ENCODE measurements around the gene PNLIP. TPM values are rescaled to one million over a fixed set of nuclear protein-coding genes. Genes with fewer than 3 reads are reported as not detected.

PNLIP gene
- polyA plus RNA-seq, 1 of the 3 experiments (the other 2 are of a cell fraction) = not detected

DNA sequence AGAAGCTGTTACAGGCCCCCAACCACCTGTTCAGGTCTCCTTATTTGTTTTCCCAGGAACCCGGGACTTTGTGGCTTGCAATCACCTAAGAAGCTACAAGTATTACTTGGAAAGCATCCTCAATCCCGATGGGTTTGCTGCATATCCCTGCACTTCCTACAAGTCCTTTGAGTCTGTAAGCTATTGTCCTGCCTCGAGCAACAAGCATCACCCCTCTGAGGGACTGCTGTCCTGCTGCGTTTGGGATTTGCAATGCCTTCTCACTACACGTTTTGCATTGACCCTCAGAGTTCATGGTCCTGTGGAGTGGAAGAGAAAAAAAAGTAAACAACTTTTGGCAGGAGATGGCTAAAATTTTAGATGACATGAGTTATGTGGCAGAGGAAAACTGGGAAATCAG is 54.3 kb downstream of the PNLIP start (continued):
- TF ChIP-seq CTCF (IDR thresholded peaks at IDR 0.05) = no peak

DNA sequence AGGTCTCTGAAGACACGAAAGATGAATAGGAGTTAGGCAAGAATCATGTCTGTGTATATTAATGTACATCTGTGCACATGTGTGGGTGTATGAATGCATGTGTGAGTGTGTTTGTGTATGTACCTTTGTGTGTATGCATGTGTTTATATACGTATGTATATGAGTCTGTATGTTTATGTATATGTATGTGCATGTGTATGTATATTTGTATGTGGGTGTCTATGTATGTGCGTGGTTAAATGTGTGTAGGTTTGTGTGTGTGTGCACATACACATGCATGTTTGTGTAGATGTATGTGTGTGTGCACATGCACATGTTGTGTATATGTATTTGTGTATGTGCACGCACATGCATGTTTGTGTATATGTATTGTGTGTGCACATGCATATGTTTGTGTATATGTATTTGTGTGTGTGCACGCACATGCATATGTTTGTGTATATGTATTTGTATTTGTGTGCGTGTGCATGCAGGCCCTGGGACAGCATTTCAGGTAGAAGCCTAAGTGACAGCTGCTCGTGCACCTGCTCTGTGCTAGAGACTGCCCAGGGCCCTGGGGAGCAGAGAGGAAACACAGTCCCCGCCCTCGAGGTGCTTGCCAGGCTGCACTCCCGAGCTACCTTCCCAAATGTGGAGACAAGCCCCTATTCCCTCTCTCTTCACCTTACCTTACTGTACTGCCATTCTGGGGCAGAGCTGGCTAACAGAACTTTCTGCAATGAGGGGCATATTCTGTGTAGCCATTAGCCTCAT is 57.1 kb downstream of the PNLIP start:
- Histone ChIP-seq H3F3A (replicated peaks; ENCODE audit: insufficient read depth) (no peaks in the 10 kb centered on the region), H4K20me1 (ENCODE audit: insufficient read depth) (no peaks in the 10 kb centered on the region), H3K4me1 (ENCODE audit: control insufficient read depth in 1 of 2, insufficient read depth in 2 of 2, low read depth in 1 of 2, low read length in 1 of 2) (no peaks in the 10 kb centered on the region), H3K79me2 (ENCODE audit: insufficient read depth) (no peaks in the 10 kb centered on the region), H3K36me3 (replicated peaks in 1 of 2; ENCODE audit: control insufficient read depth in 1 of 2, insufficient read depth in 2 of 2, low read length in 1 of 2) (no peaks in the 10 kb centered on the region), H3K9ac (no peak overlapping the region), H3K4me2 (no peak overlapping the region), H2AFZ (ENCODE audit: low read depth) (no peak overlapping the region), H3K27ac (ENCODE audit: low read depth in 2 of 2, low read length in 1 of 2) (no peak overlapping the region), H3K9me2 (no peaks in the 10 kb centered on the region), H3K27me3 (ENCODE audit: insufficient read depth) (no peaks in the 10 kb centered on the region), H3K4me3 (ENCODE audit: low read depth in 2 of 2, low read length in 1 of 2) (no peak overlapping the region), H3K9me3 (no peaks in the 10 kb centered on the region)
- TF ChIP-seq FOSL2 (IDR thresholded peaks at IDR 0.05; ENCODE audit: borderline replicate concordance, low read depth) (no peak), CHD2 (IDR thresholded peaks at IDR 0.05; ENCODE audit: low read length, partially characterized antibody) (no peak), USF2 (IDR thresholded peaks at IDR 0.05; ENCODE audit: borderline replicate concordance, low read depth, low read length) (no peak), TCF12 (IDR thresholded peaks at IDR 0.05) (no peak), MAX (IDR thresholded peaks at IDR 0.05; ENCODE audit: low read depth) (no peak), NRF1 (IDR thresholded peaks at IDR 0.05; ENCODE audit: low read depth, low read length) (no peak), TAF1 (IDR thresholded peaks at IDR 0.05; ENCODE audit: borderline replicate concordance, low read depth, low read length) (no peak), RCOR1 (IDR thresholded peaks at IDR 0.05; ENCODE audit: low read length) (no peak), POLR2AphosphoS5 (IDR thresholded peaks at IDR 0.05; ENCODE audit: low read depth, low read length) (no peak), GABPA (IDR thresholded peaks at IDR 0.05; ENCODE audit: low read depth) (no peak), SMC3 (IDR thresholded peaks at IDR 0.05; ENCODE audit: low read depth, low read length) (no peak), IRF3 (IDR thresholded peaks at IDR 0.05; ENCODE audit: low read depth, low read length) (no peak), ZBTB33 (IDR thresholded peaks at IDR 0.05; ENCODE audit: borderline replicate concordance, low read depth) (no peak), RXRA (IDR thresholded peaks at IDR 0.05; ENCODE audit: borderline replicate concordance, low read depth) (no peak), JUND (IDR thresholded peaks at IDR 0.05) (no peak), SIN3A (IDR thresholded peaks at IDR 0.05; ENCODE audit: borderline replicate concordance, low read depth, low read length) (no peak)
- TF ChIP-seq, protein P1, sequence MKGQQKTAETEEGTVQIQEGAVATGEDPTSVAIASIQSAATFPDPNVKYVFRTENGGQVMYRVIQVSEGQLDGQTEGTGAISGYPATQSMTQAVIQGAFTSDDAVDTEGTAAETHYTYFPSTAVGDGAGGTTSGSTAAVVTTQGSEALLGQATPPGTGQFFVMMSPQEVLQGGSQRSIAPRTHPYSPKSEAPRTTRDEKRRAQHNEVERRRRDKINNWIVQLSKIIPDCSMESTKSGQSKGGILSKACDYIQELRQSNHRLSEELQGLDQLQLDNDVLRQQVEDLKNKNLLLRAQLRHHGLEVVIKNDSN (IDR thresholded peaks at IDR 0.05; ENCODE audit: borderline replicate concordance, low read depth) = no peak
- no peak for DNase-seq
- CTCF ChIA-PET = no interaction called here
- 56% methylated on average over 9 of the region's 10 CpGs for WGBS (ENCODE audit: low lambda C conversion rate)
- POLR2A ChIA-PET = no interaction called here
